Ovary (tissue), 9 donors: ENCODE measurements around the gene PHPT1. TPM values are rescaled to one million over a fixed set of nuclear protein-coding genes. Genes with fewer than 3 reads are reported as not detected.
"Not testable (repeated sequence)": the region's sequence is repeated elsewhere in the genome, so short reads cannot be mapped to it uniquely, and the experiment has no call there.

Experiments
- DNase-seq, 5 donors: peaks; one replicate each; pipeline ENCODE4 v3.0.0-alpha.2; 2019 to 2020
- H3K27ac ChIP-seq, 2 donors: fragments of 200-600 bp; one replicate each; pipeline versions ENCODE4 v1.5.1 to v1.8.0; 2019 to 2022
- H3K27me3 ChIP-seq: fragments of 200-600 bp; one replicate; pipeline ENCODE4 v1.8.0; 2022
- H3K36me3 ChIP-seq: fragments of 200-600 bp; sonication (generic); one replicate; pipeline ENCODE4 v1.5.1; 2019
- H3K4me1 ChIP-seq: one replicate; pipeline ENCODE4 v1.8.1; 2013; ENCODE audit warnings: mild to moderate bottlenecking, moderate library complexity; ENCODE audit not compliant: insufficient read depth
- H3K4me3 ChIP-seq: fragments of 200-600 bp; sonication (generic); one replicate; pipeline ENCODE4 v1.5.1; 2017
- H3K9me3 ChIP-seq, 2 donors: fragments of 200-600 bp in 1 of 2; sonication (generic) in 1 of 2; one replicate each; pipeline versions ENCODE4 v1.5.1 to v1.8.1; 2013 to 2019; ENCODE audit warnings: mild to moderate bottlenecking in 1 of 2, moderate library complexity in 1 of 2
- CTCF ChIP-seq, 3 donors: fragments of 450-650 bp in 2 of 3; fragments of 200-600 bp in 1 of 3; IDR thresholded peaks; one replicate each; pipeline versions ENCODE4 v1.5.1 to v1.8.0; 2016 to 2022; ENCODE audit warnings: antibody characterized with exemption in 3 of 3, mild to moderate bottlenecking in 1 of 3
- EP300 ChIP-seq: sonication (generic); formaldehyde crosslinking; IDR thresholded peaks from one replicate; pipeline ENCODE4 v1.6.1; 2017; ENCODE audit warnings: antibody characterized with exemption
- POLR2A ChIP-seq: fragments of 450-650 bp; IDR thresholded peaks from one replicate; pipeline ENCODE4 v1.6.1; 2017; ENCODE audit warnings: antibody characterized with exemption, mild to moderate bottlenecking, moderate library complexity
- WGBS, 3 donors: extraction: QIAGEN DNeasy Blood & Tissue Kit in 1 of 3; methylation state at CpG; one replicate each; pipeline versions ENCODE4 v1.1.5 to v1.1.7; 2013 to 2017; 5-methylcytosine and 5-hydroxymethylcytosine counted together
- intact Hi-C, 4 donors: fragments of 100-400 bp; cut with DNase I; formaldehyde crosslinking; loops; one replicate each; pipeline versions ENCODE4 v1.11.0 to v1.15.1; 2022 to 2023
- polyA plus RNA-seq, 2 donors: library from polyadenylated mRNA; stranded (reverse); fragments of 200-250 nt in 1 of 2; fragments of 350-450 nt in 1 of 2; fragmentation: Illumina TruSeq in 1 of 2; extraction: RNeasy Lipid Tissue Mini Kit (QIAGEN cat#74804) in 1 of 2; gene quantifications; one replicate each; pipeline ENCODE4 v1.2.3, GENCODE V29; 2013 to 2014
- total RNA-seq, 7 donors: library from RNA; depleted of rRNA in 2 of 7; stranded (reverse); fragments of >200 nt in 2 of 7; fragmentation: NEBNext Ultra II Directional in 3 of 7; extraction: Animal tissue kit (Norgen Biotek cat#: 25700) in 3 of 7; gene quantifications; one replicate each; pipeline versions ENCODE4 v1.1.0 to v1.2.4, GENCODE V29; 2016 to 2023
- donor health status: DM: no; HTN: no; CAD: no; lungs with moderate emphysema.
- donor health status: DM: no; HTN: no; CAD: no.
- donor health status: Bipolar disorder and iron deficiency.
- donor health status: DM: yes; HTN: yes; CAD: no.
- donor health status: DM: no; HTN: no; CAD: no.
- donor health status: DM: yes; HTN: yes; CAD: no.

Gene PHPT1
- total and polyA plus RNA-seq, 9 donors: 18.1 to 132 (median 76.8) TPM

- H3K27me3 ChIP-seq: no peaks in the 10 kb centered on the region
- no peak overlapping the region for H3K27ac ChIP-seq
- TF ChIP-seq CTCF (IDR thresholded peaks at IDR 0.05) (no peak), EP300 (no peak), POLR2A (no peak)
- no peak overlapping the region for H3K4me3 ChIP-seq
- WGBS, 3 donors: 91 to 93% (median 93%) methylated on average over 32 to 36 of the region's 36 CpGs
- DNase-seq: peak in 1 of 5 donors; percentile 25
- intact Hi-C loops: no loop called here
- no peaks in the 10 kb centered on the region for H3K36me3 ChIP-seq
- no peaks in the 10 kb centered on the region for H3K9me3 ChIP-seq
- H3K4me1 ChIP-seq: no peaks in the 10 kb centered on the region
Observed at GRCh38 chr9:136835162-136835931, 13.9 kb upstream of the PHPT1 start.

- TF ChIP-seq POLR2A (no peak), EP300 (no peak), CTCF (IDR thresholded peaks at IDR 0.05) (no peak)
- Histone ChIP-seq H3K36me3 (no peaks in the 10 kb centered on the region), H3K9me3 (no peaks in the 10 kb centered on the region), H3K27ac (no peak overlapping the region), H3K4me3 (no peak overlapping the region), H3K27me3 (no peaks in the 10 kb centered on the region), H3K4me1 (no peaks in the 10 kb centered on the region)
- no peak for DNase-seq
- 80 to 89% (median 87%) methylated on average over 21 of the region's 21 CpGs for WGBS, 3 donors
- intact Hi-C loops: no loop called here
Observed at GRCh38 chr9:136835932-136836904, 13.0 kb upstream of the PHPT1 start.

- no peak for TF ChIP-seq CTCF (IDR thresholded peaks at IDR 0.05)
- no peak for TF ChIP-seq POLR2A
- no peak for TF ChIP-seq EP300
- WGBS, 3 donors: 86 to 89% (median 87%) methylated on average over 12 to 27 of the region's 27 CpGs
- intact Hi-C loops: no loop called here
Observed at GRCh38 chr9:136837146-136837855, 11.9 kb upstream of the PHPT1 start.

GRCh38 chr9:136837856-136838277, 11.3 kb upstream of the PHPT1 start:
- H3K9me3 ChIP-seq, H3K27ac ChIP-seq, H3K4me1 ChIP-seq, intact Hi-C loops, H3K27me3 ChIP-seq, H3K4me3 ChIP-seq, H3K36me3 ChIP-seq, DNase-seq: not testable (repeated sequence)
- 85 to 89% (median 88%) methylated on average over 14 to 15 of the region's 15 CpGs for WGBS, 3 donors

More at GRCh38 chr9:136837146-136837855, 11.9 kb upstream of the PHPT1 start:
- H3K27ac ChIP-seq: no peak overlapping the region
- H3K36me3 ChIP-seq: no peaks in the 10 kb centered on the region
- no peaks in the 10 kb centered on the region for H3K27me3 ChIP-seq
- H3K4me1 ChIP-seq: peaks cover 2% of the 10 kb centered on the region
- DNase-seq: no peak
- no peaks in the 10 kb centered on the region for H3K9me3 ChIP-seq
- no peak overlapping the region for H3K4me3 ChIP-seq
